Peyer's patch (tissue), 4 donors: ENCODE results near the gene FTO. TPM values are rescaled to one million over a fixed set of nuclear protein-coding genes. Genes with fewer than 3 reads are reported as not detected.

Experiments used
- DNase-seq, 3 donors: peaks; one replicate each; pipeline ENCODE4 v3.0.0-alpha.2; 2017 to 2019
- H3K27ac ChIP-seq, 4 donors: fragments of 200-600 bp; sonication (generic); one replicate each; pipeline ENCODE4 v1.5.1; 2016 to 2019
- H3K27me3 ChIP-seq, 2 donors: fragments of 200-600 bp; sonication (generic); one replicate each; pipeline ENCODE4 v1.5.1; 2019
- H3K36me3 ChIP-seq, 3 donors: fragments of 200-600 bp; sonication (generic); one replicate each; pipeline ENCODE4 v1.5.1; 2016 to 2019
- H3K4me1 ChIP-seq, 4 donors: fragments of 200-600 bp; sonication (generic); one replicate each; pipeline ENCODE4 v1.5.1; 2016 to 2019
- H3K4me3 ChIP-seq, 4 donors: fragments of 200-600 bp; sonication (generic); 1 replicate in 3 of 4; 2 replicates in 1 of 4; pipeline ENCODE4 v1.5.1; 2016 to 2019; ENCODE audit warnings: mild to moderate bottlenecking in 1 of 4
- H3K9me3 ChIP-seq, 4 donors: fragments of 200-600 bp; sonication (generic); one replicate each; pipeline ENCODE4 v1.5.1; 2016 to 2019; ENCODE audit warnings: mild to moderate bottlenecking in 1 of 4
- POLR2A ChIP-seq, 2 donors: fragments of 450-650 bp; IDR thresholded peaks; one replicate each; pipeline ENCODE4 v1.5.1; 2017; ENCODE audit warnings: antibody characterized with exemption in 2 of 2, mild to moderate bottlenecking in 2 of 2, moderate library complexity in 2 of 2
- total RNA-seq, 4 donors: library from RNA; depleted of rRNA; stranded (reverse); fragments of >200 nt; gene quantifications; one replicate each; pipeline ENCODE4 v1.1.0, GENCODE V29; 2016
- TF ChIP-seq, protein P1 (sequence below), 6 experiments: fragments of 450-650 bp in 4 of 6; fragments of 200-600 bp in 2 of 6; sonication (generic) in 1 of 6; IDR thresholded peaks; one replicate each; pipeline ENCODE4 v1.5.1; 2017 to 2019; ENCODE audit warnings: antibody characterized with exemption in 6 of 6, mild to moderate bottlenecking in 3 of 6, moderate library complexity in 1 of 6

The FTO gene
- total RNA-seq, 4 donors from 2014 or later, result 37.0 to 95.7 (median 45.1) TPM

DNA sequence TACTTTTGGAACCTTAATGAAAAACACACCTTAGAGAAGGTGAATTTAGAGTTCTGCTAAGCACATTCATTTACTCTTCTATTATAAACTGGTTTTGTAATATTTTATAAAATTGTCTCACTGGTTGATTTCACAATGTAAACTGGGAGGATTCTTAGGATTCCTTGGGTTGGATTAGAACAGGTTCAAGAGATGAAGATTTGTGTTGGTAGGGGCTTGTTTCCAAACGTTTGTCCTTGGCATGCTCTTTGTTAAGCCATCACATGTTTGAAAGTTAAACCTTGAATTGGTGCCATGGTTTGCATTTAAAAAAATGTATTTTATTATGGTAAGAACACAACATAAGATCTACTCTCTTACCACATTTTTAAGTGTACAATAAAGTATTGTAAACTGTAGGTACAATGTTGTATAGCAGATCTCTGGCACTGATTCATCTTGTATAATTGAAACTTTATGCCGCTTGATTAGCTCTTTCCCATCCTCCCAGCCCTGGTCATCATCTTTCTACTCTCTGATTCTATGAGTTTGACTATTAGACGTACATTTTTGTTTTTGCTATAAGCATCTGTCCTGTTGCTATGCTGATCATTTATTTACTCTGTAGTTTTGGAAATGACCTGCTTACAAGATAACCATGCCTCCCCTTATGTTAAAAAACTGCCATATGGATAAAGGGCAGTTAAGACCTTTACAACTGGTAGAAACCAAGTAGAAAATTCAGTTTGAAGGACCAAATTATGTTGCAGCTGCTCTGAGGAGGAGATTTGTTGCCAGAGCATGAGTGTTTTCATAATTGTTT is 9.6 kb downstream of the FTO start:
- Histone ChIP-seq H3K27ac (no peak overlapping the region), H3K9me3 (no peaks in the 10 kb centered on the region), H3K4me3 (no peak overlapping the region), H3K36me3 (no peaks in the 10 kb centered on the region), H3K4me1 (peaks cover 0 to 19% (median 0%) of the 10 kb centered on the region in 4 donors), H3K27me3 (no peaks in the 10 kb centered on the region)
- DNase-seq, result no peak
- no peak for TF ChIP-seq POLR2A (IDR thresholded peaks at IDR 0.05)
- TF ChIP-seq, protein P1, sequence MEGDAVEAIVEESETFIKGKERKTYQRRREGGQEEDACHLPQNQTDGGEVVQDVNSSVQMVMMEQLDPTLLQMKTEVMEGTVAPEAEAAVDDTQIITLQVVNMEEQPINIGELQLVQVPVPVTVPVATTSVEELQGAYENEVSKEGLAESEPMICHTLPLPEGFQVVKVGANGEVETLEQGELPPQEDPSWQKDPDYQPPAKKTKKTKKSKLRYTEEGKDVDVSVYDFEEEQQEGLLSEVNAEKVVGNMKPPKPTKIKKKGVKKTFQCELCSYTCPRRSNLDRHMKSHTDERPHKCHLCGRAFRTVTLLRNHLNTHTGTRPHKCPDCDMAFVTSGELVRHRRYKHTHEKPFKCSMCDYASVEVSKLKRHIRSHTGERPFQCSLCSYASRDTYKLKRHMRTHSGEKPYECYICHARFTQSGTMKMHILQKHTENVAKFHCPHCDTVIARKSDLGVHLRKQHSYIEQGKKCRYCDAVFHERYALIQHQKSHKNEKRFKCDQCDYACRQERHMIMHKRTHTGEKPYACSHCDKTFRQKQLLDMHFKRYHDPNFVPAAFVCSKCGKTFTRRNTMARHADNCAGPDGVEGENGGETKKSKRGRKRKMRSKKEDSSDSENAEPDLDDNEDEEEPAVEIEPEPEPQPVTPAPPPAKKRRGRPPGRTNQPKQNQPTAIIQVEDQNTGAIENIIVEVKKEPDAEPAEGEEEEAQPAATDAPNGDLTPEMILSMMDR (IDR thresholded peaks at IDR 0.05), result no peak

DNA sequence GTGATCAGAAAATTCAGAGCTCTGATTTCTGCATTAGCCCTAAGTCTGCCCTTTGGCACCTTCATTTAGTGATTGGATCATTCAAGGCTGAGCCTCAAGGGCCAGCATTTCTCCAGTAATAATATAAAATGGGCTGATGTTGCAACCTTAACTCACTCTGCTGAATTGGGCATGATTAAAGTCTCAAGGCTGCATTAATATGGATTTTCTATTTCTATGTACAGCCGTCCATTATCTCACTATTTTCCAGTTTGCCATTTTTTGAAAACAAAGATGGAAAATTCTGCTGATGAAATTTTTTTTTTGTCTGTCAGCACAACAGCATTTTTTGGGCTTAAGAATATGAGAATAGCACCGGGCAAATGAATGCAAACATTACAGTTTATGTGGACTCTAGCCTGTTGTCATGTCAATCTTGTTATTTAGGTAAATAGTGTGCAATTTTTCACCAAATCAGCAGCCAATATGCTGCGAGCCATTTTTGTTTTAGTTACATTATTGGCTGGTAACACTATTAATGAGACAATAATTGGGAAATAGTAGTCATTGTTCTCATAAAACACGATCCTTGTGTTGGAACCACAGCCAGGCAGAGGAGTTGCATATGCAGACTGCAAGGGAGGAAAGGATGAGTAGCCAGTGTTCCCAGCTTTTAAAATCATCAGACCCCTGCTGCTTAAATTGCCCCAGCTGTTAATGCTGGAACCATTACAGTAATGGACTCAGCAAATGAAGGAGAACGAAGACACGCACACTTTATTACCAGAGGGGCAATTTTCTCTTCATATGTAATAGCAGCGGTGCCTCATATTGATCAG is 10.5 kb downstream of the FTO start:
- H3K27ac ChIP-seq, result no peak overlapping the region
- no peak for DNase-seq
- no peaks in the 10 kb centered on the region for H3K36me3 ChIP-seq
- H3K27me3 ChIP-seq, result no peaks in the 10 kb centered on the region
- H3K4me3 ChIP-seq, result no peak overlapping the region
- H3K4me1 ChIP-seq, result peaks cover 0 to 19% (median 0%) of the 10 kb centered on the region in 4 donors
- TF ChIP-seq POLR2A (IDR thresholded peaks at IDR 0.05), result no peak
- TF ChIP-seq, protein P1 (IDR thresholded peaks at IDR 0.05), result no peak
- H3K9me3 ChIP-seq, result no peaks in the 10 kb centered on the region

DNA sequence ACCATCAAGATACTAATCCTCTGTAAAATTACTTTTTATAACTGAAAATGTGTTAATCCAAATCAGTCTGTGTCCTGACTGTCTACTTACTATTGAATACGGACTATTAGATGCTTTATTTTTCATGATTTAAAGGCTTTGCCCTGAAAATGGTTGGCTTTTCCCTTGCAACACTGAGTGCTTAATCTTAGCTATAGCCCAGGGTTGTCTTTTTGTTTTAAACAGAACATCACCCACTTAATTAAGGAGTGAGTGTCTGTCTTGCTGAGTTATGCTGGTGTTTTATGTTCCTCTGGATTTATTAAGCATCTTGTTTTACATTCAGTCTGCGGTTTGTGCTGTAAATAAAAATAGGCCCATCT is 11.0 kb downstream of the FTO start:
- H3K9me3 ChIP-seq, result no peaks in the 10 kb centered on the region
- H3K4me3 ChIP-seq, result no peak overlapping the region
- TF ChIP-seq POLR2A (IDR thresholded peaks at IDR 0.05), result no peak
- TF ChIP-seq, protein P1 (IDR thresholded peaks at IDR 0.05), result no peak
- H3K27me3 ChIP-seq, result no peaks in the 10 kb centered on the region
- no peaks in the 10 kb centered on the region for H3K36me3 ChIP-seq
- peaks cover 0 to 19% (median 0%) of the 10 kb centered on the region in 4 donors for H3K4me1 ChIP-seq
- H3K27ac ChIP-seq, result no peak overlapping the region
- DNase-seq, result no peak

DNA sequence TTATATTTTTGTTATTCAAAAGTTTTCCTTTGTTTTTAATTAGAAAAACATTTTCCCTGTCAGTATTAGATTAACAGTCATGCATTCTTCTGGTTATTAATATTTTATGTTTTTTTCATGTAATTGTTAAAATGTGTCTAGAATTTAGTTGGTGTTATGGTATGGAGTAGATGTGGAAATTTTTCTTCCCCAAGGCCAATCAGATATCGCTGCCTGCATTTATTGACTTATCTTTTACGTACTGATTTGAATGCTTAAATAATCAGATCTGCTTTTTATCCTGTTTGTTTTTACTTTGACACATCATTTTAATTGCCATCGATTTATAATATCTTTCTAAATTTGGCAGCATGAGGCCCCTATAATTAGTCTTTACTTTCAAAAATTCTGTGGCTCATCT is 13.6 kb downstream of the FTO start:
- no peaks in the 10 kb centered on the region for H3K27me3 ChIP-seq
- no peak for DNase-seq
- no peak overlapping the region for H3K4me3 ChIP-seq
- H3K9me3 ChIP-seq, result no peaks in the 10 kb centered on the region
- no peaks in the 10 kb centered on the region for H3K36me3 ChIP-seq
- TF ChIP-seq, protein P1 (IDR thresholded peaks at IDR 0.05), result no peak
- TF ChIP-seq POLR2A (IDR thresholded peaks at IDR 0.05), result no peak
- peaks cover 0 to 15% (median 0%) of the 10 kb centered on the region in 4 donors for H3K4me1 ChIP-seq
- no peak overlapping the region for H3K27ac ChIP-seq

DNA sequence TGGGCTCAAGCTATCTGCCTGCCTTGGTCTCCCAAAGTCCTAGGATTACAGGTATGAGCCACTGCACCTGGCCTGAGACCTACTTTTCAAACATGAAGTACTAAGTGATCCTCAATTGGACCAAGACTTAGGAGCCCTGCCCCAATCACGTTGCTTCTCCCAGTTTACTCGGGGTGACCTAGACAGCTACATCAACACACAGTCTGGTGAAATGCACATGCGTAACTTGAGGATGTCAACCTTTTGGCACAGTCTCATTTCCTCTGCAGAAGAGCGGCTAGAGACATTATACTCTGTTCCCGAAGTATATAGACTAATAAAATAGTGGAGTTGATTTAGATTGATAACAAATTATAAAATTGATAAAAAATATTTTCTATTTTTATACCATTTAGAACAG is 17.1 kb downstream of the FTO start:
- TF ChIP-seq, protein P1 (IDR thresholded peaks at IDR 0.05), result no peak
- TF ChIP-seq POLR2A (IDR thresholded peaks at IDR 0.05), result no peak
- H3K4me1 ChIP-seq, result peaks cover 0 to 8% (median 0%) of the 10 kb centered on the region in 4 donors
- no peaks in the 10 kb centered on the region for H3K36me3 ChIP-seq
- DNase-seq, result no peak
- no peaks in the 10 kb centered on the region for H3K9me3 ChIP-seq
- no peaks in the 10 kb centered on the region for H3K27me3 ChIP-seq
- H3K4me3 ChIP-seq, result no peak overlapping the region
- no peak overlapping the region for H3K27ac ChIP-seq
